ENCODE measurements around the gene IGFBPL1.
A peak's percentile ranks its signal among the peaks of the same experiment; 100 is the strongest.

IGFBPL1 gene

DNA sequence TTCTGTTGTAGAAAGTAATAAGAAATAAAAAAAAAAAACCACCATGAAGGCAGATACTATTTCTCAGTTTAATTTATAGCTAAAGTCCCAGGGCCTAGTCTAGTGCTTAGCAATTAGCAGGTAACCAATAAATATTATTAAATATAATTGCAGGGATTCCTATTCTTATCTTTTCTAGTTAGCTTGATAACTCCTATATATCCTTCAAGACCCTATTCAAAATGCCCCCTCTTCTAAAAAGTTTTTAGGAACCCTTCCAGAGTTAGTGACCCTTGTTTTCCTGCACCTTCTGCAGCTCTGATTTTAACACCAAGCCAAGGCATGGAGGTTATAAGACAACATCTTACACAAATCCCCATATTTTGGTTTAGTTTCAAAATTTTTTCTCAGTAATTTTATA is 56.4 kb downstream of the IGFBPL1 start:
- TF ChIP-seq, protein P1, sequence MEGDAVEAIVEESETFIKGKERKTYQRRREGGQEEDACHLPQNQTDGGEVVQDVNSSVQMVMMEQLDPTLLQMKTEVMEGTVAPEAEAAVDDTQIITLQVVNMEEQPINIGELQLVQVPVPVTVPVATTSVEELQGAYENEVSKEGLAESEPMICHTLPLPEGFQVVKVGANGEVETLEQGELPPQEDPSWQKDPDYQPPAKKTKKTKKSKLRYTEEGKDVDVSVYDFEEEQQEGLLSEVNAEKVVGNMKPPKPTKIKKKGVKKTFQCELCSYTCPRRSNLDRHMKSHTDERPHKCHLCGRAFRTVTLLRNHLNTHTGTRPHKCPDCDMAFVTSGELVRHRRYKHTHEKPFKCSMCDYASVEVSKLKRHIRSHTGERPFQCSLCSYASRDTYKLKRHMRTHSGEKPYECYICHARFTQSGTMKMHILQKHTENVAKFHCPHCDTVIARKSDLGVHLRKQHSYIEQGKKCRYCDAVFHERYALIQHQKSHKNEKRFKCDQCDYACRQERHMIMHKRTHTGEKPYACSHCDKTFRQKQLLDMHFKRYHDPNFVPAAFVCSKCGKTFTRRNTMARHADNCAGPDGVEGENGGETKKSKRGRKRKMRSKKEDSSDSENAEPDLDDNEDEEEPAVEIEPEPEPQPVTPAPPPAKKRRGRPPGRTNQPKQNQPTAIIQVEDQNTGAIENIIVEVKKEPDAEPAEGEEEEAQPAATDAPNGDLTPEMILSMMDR (IDR thresholded peaks at IDR 0.05) = no peak

DNA sequence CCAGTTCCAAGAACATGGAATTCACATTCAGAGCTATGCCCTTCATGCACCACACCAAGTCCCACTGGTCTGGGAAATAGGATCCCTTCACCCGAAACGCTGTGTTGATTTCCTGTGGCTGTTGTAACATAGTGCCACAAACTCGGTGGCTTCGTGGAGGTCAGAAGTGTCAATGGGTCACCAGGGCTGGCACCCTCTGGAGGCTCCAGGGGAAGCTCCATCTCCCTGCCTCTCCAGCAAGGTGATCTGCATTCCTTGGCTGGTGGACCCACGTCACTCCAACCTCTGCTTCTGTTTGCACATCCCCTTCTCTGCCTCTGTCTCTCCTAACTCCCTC is 60.7 kb downstream of the IGFBPL1 start:
- TF ChIP-seq, protein P1 (IDR thresholded peaks at IDR 0.05) = no peak

DNA sequence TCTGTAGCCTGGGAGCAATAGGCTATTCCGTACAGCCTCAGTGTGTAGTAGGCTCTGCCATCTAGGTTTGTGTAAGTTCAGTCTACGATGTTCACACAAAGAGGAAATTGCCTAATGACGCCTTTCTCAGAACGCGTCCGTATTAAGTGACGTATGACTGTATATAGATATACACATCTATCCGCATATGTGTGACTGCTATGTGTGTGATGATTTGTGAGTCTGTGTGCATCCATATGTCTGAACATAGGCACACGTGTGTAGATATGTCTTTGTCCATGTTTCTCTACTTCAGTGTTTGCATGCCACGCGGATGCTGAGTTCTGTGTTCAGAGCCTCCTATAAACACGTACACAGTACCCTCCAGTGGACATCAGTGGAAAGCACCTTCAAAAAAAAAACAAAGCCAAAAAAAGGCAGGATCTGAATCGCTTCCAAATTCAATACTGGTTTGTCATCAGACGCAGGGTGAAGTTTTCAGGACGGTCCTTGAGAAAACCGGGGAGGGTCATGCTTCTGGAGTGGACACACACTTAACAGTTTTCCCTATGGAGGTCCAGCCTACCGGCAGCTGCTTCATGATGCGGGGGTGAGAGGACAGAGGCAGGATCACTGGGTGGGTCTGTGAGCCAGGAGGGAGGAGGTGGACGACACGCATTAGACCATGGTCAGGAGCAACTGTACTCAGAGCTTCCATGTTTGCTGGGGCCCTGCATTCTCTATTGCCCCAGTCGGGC is 61.2 kb downstream of the IGFBPL1 start:
- TF ChIP-seq, protein P1 (IDR thresholded peaks at IDR 0.05) = peak; percentile 76

DNA sequence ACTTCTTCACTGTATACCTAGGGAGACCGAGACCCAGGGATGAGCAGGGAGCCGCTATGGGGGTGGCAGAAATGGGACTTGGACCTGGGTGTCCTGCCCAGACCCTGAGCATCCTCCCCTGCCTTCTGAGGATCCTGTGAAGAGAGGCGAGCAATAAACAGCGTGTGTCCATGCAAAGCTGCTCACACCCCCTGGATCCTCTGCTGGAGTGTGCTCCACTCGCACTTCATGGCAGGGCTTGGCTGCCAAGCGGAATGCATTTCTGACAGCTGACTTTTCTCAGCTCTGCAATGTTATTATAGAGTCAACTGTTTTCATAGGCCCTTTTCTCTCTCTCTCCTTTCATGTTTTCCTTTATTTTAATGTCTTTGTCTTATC is 62.8 kb downstream of the IGFBPL1 start:
- TF ChIP-seq, protein P1 (IDR thresholded peaks at IDR 0.05) = no peak

DNA sequence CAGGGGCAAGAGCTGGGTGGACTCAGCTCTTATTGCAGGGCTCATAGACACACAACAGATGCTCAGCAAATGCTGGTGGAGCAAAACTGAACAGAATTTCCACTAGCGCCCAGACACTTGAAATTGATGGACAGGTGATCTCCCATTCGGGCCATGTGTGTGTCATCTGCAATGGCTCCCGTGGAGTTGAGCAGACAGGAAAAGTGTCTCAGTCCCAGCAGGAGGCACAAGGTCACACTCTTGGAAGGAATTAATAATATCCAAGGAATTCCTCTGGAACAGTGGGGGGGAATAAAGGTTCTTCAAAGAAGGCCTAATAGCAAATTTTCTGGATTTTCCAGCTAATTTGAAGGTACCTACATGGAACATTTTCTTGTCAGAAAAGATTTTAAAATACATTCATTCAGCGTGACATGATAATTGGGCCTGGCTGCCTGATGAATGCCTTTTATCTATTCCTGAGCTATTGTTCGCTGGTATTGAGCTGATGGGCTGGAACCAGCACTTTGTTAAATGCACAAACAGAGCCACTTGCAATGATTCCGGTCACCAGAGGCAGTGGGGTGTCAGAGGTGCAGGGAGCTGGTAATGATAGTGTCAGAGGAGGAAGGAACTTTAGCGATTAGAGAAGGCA is 63.3 kb downstream of the IGFBPL1 start:
- TF ChIP-seq, protein P1 (IDR thresholded peaks at IDR 0.05) = no peak

DNA sequence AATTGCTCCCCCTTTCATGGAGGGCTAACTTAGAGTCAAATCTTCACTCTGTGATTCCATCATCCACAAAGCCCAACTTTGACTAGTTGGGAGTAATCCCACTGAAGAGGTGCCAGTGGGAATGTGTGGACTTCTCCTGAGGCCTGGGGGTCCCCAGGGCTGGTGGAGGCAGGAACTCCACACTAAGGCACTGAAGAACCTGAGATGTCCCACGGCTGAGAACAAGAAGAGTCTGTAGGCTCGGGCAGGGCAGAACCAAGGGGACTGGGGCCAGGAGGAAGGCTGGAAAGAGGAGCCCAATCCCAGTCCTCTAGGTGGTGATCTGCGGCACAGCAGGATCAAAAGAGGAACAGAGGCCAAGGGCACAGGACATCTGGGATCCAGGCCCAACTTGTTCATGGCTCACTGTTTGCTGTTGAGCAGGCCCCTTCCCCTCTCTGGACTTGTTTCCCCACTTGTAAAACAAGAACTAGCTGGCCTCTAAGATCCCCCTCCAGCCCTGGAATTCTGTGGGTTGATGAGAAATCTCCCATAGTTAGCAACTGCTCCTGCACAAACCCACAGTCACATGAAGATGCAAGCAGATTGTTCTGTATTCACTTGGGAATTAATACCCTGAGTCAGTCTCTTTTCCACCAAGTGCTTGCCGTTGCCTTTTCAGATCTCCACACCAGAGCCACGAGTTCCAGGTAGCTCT is 64.4 kb downstream of the IGFBPL1 start:
- TF ChIP-seq, protein P1 (IDR thresholded peaks at IDR 0.05) = no peak

DNA sequence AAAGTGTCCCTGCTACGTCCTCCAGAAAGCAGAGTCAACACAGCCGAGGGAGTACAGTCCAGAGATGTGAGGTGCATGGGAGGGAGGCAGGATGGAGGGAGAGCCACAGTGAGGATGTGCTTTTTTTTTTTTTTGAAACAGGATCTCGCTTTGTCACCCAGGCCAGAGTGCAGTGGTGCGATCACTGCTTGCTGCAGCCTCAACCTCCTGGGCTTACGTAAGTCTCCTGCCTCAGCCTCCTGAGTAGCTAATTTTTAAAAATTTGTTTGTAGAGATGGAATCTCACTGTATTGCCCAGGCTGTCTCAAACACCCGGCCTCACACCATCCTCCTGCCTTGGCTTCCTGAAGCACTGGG is 65.0 kb downstream of the IGFBPL1 start:
- TF ChIP-seq, protein P1 (IDR thresholded peaks at IDR 0.05) = no peak
